ENCODE data around the gene PCBP3.
A peak's percentile ranks its signal among the peaks of the same experiment; 100 is the strongest.

PCBP3 gene

GRCh38 chr21:45905196-45905595 is 261.7 kb downstream of the PCBP3 start:
- no peak for DNase-seq

GRCh38 chr21:45906196-45906805 is 262.8 kb downstream of the PCBP3 start:
- DNase-seq, result no peak

DNA sequence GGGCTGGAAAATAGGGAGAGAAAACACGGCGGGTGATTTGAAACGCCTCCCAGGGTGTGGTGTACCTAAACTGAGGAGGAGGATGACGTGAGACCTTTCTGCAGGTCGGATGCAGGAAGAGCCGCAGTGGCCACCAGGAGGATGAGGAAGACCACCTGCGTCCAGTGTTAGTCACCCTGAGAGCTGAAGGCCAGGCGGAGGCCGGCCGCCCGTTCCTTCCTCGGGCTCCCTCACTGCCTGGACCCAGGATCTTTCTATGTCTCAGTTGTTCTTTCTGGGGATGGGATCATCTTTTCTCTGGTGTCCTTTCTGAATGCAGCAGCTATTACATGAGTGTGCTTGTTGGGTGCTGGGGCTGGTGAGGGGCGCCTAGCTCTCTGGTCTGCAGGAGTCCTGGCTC is 263.3 kb downstream of the PCBP3 start:
- no peak for DNase-seq

GRCh38 chr21:45908536-45909237 is 265.2 kb downstream of the PCBP3 start:
- no peak for DNase-seq

DNA sequence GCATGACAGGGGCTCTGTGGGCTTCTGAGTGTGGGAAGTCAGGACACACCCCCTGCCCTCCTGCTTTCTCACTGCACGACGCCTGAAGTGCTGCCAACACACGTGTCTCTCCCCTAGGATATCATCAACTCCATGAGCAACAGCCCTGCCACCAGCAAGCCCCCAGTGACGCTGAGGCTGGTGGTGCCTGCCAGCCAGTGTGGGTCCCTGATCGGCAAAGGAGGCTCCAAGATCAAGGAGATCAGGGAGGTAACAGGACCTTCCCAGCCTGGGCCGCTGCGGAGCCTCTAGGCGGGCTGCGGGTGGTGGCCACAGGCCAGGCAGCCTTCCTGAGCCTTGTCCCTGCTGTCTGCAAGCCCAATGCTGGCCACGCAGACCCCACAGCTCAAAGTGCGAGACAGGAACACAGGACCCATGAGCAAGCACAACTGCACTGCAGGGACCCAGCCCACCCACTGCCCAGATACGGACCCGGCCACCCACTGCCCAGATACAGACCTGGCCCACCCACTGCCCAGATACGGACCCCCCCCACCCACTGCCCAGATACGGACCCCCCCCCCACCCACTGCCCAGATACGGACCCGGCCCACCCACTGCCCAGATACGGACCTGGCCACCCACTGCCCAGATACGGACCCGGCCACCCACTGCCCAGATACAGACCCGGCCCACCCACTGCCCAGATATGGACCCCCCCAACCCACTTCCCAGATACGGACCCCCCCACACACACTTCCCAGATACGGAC is 265.9 kb downstream of the PCBP3 start:
- no peak for DNase-seq

DNA sequence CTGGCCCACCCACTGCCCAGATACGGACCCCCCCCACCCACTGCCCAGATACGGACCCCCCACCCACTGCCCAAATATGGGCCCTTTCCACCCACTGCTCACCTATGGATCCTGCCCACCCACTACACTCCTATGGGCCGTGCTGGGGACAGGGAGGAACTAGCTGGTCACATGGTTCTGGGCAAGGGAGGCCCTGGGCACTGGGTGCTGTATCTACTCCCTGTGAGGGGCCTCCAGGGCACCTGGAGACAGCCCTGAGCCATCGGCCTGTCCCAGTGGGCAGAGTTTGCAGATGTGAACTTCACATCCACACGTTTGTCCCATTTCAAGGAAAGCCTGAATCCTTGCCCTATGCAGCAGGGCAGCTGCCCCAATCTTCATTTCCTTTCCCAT is 266.6 kb downstream of the PCBP3 start:
- DNase-seq, result no peak

- peak in 22 of 56 donors; percentile 1 to 55 (median 20) for DNase-seq
These were observed 267.2 kb downstream of the PCBP3 start for GRCh38 chr21:45910548-45911221.

DNA sequence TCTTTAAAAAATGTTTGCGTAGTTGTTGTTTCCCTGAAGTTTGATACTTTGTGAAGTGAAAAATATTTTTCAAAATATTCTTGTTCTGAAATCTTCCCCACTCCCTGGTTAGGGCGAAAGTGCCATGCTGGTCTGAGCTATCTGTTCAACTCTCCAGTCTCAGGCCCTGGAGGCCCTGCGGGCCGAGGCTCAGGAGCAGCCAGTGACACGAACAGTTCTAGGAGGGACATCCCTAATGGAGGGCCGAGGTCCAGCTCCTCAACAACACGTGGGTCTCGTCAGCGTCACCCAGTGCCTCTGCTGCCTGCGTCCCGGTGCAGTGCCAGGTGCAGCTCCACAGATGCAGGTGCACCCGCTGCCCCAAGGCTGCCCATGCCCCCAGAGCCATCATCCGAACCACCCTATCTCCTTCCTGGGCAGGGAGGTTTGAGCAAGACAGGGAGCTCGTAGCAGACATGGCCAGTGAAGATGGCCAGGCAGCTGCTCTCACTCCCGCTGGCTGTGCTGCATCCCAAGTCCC is 268.3 kb downstream of the PCBP3 start:
- DNase-seq, result no peak

DNA sequence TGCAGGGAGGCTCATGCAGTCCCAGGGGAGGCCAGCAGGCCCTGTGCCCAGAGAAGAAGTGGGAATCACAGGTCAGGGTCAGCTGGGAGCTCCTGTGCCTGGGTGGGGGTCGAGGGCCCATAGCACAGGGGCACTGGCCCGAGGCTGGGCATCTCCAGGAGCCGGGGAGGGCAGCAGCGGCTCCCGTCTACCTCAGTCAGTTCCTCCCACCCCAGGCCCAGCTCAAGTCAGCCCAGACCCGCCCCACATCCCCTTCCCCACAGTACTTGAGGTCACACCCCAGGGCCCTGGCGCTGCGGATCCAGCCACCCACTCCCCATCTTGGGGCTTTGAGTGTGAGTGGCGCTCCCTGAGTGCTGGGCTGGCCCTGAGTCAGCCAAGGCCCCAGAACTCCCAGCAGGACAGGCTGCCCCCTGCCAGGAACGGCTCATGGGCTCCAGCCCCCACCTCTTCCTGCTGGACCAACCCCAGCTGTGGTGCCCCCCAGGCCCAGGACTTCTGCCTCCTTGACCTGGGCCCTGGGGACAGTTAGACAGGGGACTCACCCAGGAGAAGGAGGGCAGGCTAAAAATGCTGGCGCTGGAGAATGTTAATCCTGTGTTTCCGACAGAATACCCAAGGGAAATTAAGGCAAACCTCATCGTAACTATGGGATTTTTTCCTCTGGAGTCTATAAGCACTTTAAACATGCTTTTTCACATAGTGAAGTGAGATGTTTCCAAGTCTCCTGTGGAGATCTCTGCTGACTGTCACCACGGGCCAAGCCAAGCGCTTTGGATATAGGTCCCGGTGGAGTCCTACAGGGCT is 269.3 kb downstream of the PCBP3 start:
- DNase-seq, result no peak

- no peak for DNase-seq
These were observed 269.9 kb downstream of the PCBP3 start for GRCh38 chr21:45913418-45913765.

- no peak for DNase-seq
These were observed 270.4 kb downstream of the PCBP3 start for GRCh38 chr21:45913886-45914285.

DNA sequence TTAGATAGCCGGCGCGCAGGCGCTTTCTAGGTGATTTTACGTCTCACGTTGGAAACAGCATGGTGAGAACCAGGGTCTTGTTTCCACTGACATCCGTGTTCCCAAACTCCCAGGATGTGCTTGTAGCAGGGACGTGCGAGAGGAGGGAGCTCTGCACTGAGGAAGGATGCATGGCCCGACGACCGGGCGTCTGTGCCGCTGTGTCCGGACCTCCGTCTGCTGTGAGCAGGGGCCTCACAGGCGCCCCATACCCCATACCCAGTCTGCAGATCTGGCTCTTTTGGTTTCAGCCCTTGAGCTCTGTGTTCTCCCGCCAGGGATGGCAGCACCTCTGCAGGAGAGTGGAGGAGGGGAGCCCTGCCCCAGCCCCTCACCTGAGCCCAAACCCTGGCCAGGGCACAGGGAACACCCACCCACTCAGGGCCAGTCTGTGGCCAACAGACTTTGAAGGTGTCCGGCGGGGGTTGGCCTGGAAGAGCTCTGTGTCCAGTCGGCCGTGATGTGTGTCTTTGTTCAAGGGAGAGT is 270.9 kb downstream of the PCBP3 start:
- no peak for DNase-seq

DNA sequence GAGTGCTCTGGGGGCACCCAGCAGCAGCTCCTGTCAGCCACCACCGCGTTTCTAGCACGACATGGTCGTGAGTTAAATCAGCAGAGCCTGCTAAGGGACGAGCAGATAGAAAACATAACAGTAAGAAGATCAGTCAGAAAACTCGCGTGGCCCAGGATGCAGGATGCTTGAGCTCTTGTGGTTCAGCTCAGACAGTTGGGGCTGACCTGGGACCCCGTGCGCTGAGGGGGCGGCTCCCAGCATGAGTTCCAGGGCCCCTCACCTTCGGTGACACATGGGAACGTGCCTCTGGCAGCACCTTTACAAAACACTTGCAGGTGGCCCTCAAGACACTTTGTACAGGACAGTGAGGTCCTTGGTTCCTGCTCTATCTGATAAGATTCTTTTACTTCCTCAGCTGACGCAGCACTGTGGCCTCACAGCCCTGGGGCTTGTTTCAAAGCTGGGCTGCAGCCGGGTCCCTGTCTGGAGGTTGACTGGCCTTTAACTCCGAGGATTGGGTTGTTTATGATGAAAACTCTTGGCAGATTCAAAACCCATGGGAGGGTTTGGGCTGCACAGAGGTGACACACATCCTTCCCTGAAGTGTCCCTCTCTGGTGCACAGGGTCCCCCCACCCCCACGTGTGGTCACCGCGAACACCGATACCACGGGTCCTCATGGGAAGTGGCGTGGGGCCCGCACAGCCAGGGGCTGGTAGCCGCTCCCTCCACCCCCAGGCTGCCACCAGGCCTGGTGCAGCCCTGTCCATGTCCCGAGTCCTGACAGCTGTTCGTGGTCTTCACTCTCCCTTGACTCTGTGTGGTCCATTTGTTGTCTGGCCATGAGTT is 272.7 kb downstream of the PCBP3 start:
- DNase-seq, result no peak

GRCh38 chr21:45917241-45917640 is 273.7 kb downstream of the PCBP3 start:
- no peak for DNase-seq

DNA sequence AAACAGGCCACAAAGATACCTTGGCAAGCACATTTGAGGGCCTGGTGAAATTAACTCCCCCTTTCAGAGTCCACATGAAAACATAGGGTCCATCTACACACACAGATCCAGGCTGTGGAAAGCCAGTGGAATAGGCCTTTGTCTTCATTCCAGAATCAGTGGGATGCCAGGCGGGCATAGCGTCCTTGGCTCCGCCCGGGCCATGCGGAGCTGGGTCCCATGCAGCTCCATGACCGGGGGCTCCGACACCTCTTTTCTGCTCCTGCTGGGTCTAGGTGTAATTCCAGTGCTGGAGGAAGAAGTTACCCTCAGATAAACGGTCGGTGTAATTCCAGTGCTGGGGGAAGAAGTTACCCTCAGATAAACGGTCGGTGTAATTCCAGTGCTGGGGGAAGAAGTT is 274.5 kb downstream of the PCBP3 start:
- no peak for DNase-seq

DNA sequence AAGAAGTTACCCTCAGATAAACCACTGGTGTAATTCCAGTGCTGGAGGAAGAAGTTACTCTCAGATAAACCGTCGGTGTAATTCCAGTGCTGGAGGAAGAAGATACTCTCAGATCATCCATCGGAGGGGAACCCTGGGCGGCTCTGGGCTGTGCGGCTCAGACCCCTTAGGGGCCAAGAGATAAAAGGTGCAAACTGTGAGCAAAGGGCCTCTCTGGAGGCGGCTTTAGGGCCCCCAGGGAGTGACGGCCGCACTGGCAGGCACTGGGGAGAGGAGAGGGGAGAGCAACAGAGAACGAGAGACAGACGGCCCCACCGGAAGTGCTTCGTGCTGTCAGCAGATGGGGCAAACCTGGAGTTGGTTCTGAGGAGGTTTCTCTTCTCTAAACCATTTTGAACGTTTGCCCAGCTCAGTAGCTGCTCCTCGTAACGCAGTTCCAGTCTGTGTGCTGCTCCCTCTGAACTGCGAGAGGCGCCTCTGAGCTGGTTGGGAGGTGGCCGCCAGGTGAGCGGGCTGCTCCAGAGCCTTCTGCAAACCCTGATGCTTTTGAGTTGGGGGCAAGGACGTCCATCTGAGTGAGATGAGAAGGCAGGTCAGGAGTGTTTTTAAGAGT is 275.4 kb downstream of the PCBP3 start:
- DNase-seq, result no peak

DNA sequence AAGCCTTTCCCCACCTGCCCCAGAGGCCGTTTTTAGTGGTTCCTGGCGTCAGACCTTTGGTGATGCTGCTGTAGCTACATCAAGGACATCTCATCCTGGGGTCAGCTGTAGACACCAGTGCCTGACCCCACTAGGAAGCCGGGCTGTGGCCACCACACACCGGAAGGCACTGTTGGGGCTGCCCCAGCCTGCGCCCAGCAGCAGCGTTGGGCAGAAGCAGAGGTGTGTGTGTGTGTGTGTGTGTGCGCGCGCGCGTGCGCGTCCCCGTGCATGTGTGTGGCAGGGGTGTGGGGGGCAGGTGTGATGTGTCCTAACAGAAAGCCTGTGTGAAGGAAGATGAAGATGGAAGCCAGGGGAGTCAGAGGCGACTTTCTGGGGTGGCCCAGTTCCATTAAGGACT is 276.1 kb downstream of the PCBP3 start:
- no peak for DNase-seq

DNA sequence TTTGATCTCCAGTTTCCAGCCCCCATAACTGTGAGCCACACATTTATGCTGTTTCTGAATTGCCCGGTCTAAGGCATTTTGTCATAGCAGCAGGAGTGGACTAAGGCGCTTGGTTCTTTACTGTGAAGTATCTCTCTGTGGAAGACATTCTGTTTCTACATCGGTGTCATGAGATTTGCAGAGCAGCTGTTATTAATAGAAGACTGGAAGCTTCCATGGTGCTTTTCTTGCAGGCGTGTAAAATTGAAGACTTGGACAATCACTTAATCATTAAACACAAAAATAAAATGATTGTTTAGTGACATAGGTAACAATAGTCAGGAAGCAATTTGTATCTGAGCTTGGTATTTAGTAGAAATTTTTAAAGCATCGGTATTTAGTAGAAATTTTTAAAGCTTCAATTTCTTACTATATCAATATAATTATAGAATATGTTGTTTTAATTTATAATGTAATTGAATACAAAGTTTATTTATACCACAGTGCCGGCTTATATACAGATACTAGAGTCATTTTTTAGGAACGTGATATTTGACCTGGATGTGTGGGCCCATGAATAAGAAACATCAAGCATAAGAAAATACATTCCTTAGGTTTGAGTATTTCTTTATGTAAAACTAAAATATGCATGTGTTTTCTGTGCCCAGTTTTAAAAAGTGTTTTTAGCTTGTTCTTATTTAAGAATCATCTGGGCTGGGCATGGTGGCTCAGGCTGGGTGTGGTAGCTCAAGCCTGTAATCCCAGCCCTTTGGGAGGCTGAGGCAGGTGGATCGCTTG is 277.5 kb downstream of the PCBP3 start:
- DNase-seq, result no peak

GRCh38 chr21:45921917-45922316 is 278.4 kb downstream of the PCBP3 start:
- no peak for DNase-seq
